GM23338 (cell line): ENCODE data around the gene MBD3L2. TPM values are rescaled to one million over a fixed set of nuclear protein-coding genes. Genes with fewer than 3 reads are reported as not detected.

ENCODE experiments used
- ATAC-seq: fragments of 200-7000 bp; cut with Tn5 transposase; 3 replicates; pipeline ENCODE4 v1.9.1; 2020
- DNase-seq: peaks from one replicate; pipeline ENCODE4 v3.0.0-alpha.2; 2015; ENCODE audit warnings: low spot score
- H2AFZ ChIP-seq: fragments of 200-600 bp; sonication (generic); 2 replicates; pipeline ENCODE4 v1.8.0; 2016; ENCODE audit warnings: antibody characterized with exemption, mild to moderate bottlenecking, moderate library complexity
- H3F3A ChIP-seq: fragments of 200-600 bp; sonication (generic); replicated peaks from 2 replicates; pipeline ENCODE4 v1.8.0; 2017; ENCODE audit warnings: antibody characterized with exemption, mixed run types, low read depth
- H3K27ac ChIP-seq: fragments of 200-600 bp; sonication (generic); 2 replicates; pipeline ENCODE4 v1.6.1; 2016; ENCODE audit warnings: low read depth
- H3K27me3 ChIP-seq: fragments of 200-600 bp; sonication (generic); 2 replicates; pipeline ENCODE4 v1.8.0; 2016; ENCODE audit warnings: mild to moderate bottlenecking, mixed run types, moderate library complexity; ENCODE audit not compliant: insufficient read depth
- H3K36me3 ChIP-seq: fragments of 200-600 bp; sonication (generic); 2 replicates; pipeline ENCODE4 v1.8.0; 2016; ENCODE audit warnings: mild to moderate bottlenecking; ENCODE audit not compliant: insufficient read depth
- H3K4me1 ChIP-seq: fragments of 200-600 bp; sonication (generic); 2 replicates; pipeline ENCODE4 v1.8.0; 2016; ENCODE audit warnings: mild to moderate bottlenecking, moderate library complexity; ENCODE audit not compliant: insufficient read depth
- H3K4me2 ChIP-seq: fragments of 200-600 bp; sonication (generic); 2 replicates; pipeline ENCODE4 v1.7.1; 2017; ENCODE audit warnings: mixed run types
- H3K4me3 ChIP-seq: fragments of 200-600 bp; sonication (generic); 2 replicates; pipeline ENCODE4 v1.6.1; 2016; ENCODE audit warnings: mixed run types
- H3K79me2 ChIP-seq: fragments of 200-600 bp; sonication (generic); replicated peaks from 2 replicates; pipeline ENCODE4 v1.8.0; 2017; ENCODE audit warnings: mild to moderate bottlenecking; ENCODE audit not compliant: insufficient read depth
- H3K9me2 ChIP-seq: fragments of 200-600 bp; sonication (generic); 2 replicates; pipeline ENCODE4 v1.8.0; 2017; ENCODE audit not compliant: insufficient read depth
- H4K20me1 ChIP-seq: fragments of 200-600 bp; sonication (generic); replicated peaks from 2 replicates; pipeline ENCODE4 v1.8.0; 2017; ENCODE audit warnings: mild to moderate bottlenecking; ENCODE audit not compliant: insufficient read depth
- H3K27ac Mint-ChIP-seq: 2 replicates; pipeline ENCODE4 v1.8.0; 2020; ENCODE audit warnings: inconsistent platforms, mild to moderate bottlenecking, moderate library complexity, mixed read lengths
- H3K27me3 Mint-ChIP-seq: 3 replicates; pipeline ENCODE4 v1.8.0; 2022; ENCODE audit warnings: low read depth, mild to moderate bottlenecking, moderate library complexity, mixed read lengths, inconsistent platforms; ENCODE audit not compliant: insufficient read depth, poor library complexity
- H3K36me3 Mint-ChIP-seq: 3 replicates; pipeline ENCODE4 v1.8.0; 2021; ENCODE audit warnings: low read depth, mild to moderate bottlenecking, inconsistent platforms, moderate library complexity, mixed read lengths
- H3K4me1 Mint-ChIP-seq: 3 replicates; pipeline ENCODE4 v1.8.0; 2020; ENCODE audit warnings: mild to moderate bottlenecking, inconsistent platforms, mixed read lengths
- H3K4me3 Mint-ChIP-seq: 3 replicates; pipeline ENCODE4 v1.8.0; 2021; ENCODE audit warnings: moderate library complexity, mild to moderate bottlenecking, inconsistent platforms, mixed read lengths
- H3K9me3 Mint-ChIP-seq: 3 replicates; pipeline ENCODE4 v1.8.0; 2020; ENCODE audit warnings: moderate library complexity, mild to moderate bottlenecking, inconsistent platforms, mixed read lengths
- JUNB ChIP-seq: IDR thresholded peaks from one replicate; pipeline ENCODE4 v1.6.1; 2016; ENCODE audit warnings: antibody characterized with exemption; ENCODE audit not compliant: unreplicated experiment
- NANOG ChIP-seq: IDR thresholded peaks from 2 replicates; pipeline ENCODE4 v1.6.1; 2016; ENCODE audit warnings: antibody characterized with exemption, borderline replicate concordance
- STAT1 ChIP-seq: IDR thresholded peaks from one replicate; pipeline ENCODE4 v1.6.1; 2016; ENCODE audit warnings: antibody characterized with exemption; ENCODE audit not compliant: unreplicated experiment
- ZNF114 ChIP-seq: fragments of 250-450 bp; sonication (Bioruptor Pico); IDR thresholded peaks from 2 replicates; pipeline ENCODE4 v1.5.0; 2020; ENCODE audit warnings: mild to moderate bottlenecking, moderate library complexity
- polyA plus RNA-seq: library from polyadenylated mRNA; unstranded; fragments of >200 nt; fragmentation: Nextera tagmentation; extraction: Ambion mirVana; gene quantifications from 2 replicates; pipeline ENCODE4 v1.2.1, GENCODE V29; 2016
- total RNA-seq: library from RNA; depleted of rRNA; stranded (reverse); fragments of >200 nt; shearing (Covaris generic); gene quantifications from 2 replicates; pipeline ENCODE4 v1.2.3, GENCODE V29; 2014
- TF ChIP-seq, protein P1 (sequence below): fragments of 250-450 bp; sonication (Bioruptor Pico); IDR thresholded peaks from 2 replicates; pipeline ENCODE4 v1.5.0; 2020; ENCODE audit warnings: mild to moderate bottlenecking, moderate library complexity
- TF ChIP-seq, protein P2 (sequence below): IDR thresholded peaks from 2 replicates; pipeline ENCODE4 v1.6.1; 2016; ENCODE audit warnings: antibody characterized with exemption
- TF ChIP-seq, protein P3 (sequence below), 2 experiments: fragments of 200-600 bp in 1 of 2; sonication (generic) in 1 of 2; conservative IDR thresholded peaks; 2 replicates each; pipeline versions ENCODE4 v1.5.1 to v1.6.1; 2016 to 2017; ENCODE audit warnings: antibody characterized with exemption in 2 of 2, low read depth in 2 of 2, mild to moderate bottlenecking in 2 of 2, moderate library complexity in 1 of 2
- TF ChIP-seq, protein P4 (sequence below): IDR thresholded peaks from one replicate; pipeline ENCODE4 v1.6.1; 2018; ENCODE audit warnings: antibody characterized with exemption; ENCODE audit not compliant: unreplicated experiment

MBD3L2 gene
- total and polyA plus RNA-seq, 2 experiments from 2014 or later = not detected

DNA sequence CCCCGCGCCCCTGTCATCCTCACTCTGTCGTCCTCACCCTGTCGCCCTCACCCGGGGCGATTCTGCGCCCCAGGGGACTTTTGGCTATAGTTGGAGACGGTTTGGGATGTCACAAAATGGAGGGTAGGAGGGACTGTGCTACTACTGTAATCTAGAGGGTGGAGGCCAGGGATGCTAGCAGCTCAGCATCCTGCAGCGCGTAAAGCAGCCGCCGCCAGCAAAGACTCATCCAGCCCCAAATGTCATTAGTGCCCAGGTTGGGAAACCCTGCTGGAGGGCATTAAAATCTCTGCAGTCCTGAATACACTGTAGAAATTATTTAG is 20.7 kb downstream of the MBD3L2 start (continued):
- TF ChIP-seq, protein P1, sequence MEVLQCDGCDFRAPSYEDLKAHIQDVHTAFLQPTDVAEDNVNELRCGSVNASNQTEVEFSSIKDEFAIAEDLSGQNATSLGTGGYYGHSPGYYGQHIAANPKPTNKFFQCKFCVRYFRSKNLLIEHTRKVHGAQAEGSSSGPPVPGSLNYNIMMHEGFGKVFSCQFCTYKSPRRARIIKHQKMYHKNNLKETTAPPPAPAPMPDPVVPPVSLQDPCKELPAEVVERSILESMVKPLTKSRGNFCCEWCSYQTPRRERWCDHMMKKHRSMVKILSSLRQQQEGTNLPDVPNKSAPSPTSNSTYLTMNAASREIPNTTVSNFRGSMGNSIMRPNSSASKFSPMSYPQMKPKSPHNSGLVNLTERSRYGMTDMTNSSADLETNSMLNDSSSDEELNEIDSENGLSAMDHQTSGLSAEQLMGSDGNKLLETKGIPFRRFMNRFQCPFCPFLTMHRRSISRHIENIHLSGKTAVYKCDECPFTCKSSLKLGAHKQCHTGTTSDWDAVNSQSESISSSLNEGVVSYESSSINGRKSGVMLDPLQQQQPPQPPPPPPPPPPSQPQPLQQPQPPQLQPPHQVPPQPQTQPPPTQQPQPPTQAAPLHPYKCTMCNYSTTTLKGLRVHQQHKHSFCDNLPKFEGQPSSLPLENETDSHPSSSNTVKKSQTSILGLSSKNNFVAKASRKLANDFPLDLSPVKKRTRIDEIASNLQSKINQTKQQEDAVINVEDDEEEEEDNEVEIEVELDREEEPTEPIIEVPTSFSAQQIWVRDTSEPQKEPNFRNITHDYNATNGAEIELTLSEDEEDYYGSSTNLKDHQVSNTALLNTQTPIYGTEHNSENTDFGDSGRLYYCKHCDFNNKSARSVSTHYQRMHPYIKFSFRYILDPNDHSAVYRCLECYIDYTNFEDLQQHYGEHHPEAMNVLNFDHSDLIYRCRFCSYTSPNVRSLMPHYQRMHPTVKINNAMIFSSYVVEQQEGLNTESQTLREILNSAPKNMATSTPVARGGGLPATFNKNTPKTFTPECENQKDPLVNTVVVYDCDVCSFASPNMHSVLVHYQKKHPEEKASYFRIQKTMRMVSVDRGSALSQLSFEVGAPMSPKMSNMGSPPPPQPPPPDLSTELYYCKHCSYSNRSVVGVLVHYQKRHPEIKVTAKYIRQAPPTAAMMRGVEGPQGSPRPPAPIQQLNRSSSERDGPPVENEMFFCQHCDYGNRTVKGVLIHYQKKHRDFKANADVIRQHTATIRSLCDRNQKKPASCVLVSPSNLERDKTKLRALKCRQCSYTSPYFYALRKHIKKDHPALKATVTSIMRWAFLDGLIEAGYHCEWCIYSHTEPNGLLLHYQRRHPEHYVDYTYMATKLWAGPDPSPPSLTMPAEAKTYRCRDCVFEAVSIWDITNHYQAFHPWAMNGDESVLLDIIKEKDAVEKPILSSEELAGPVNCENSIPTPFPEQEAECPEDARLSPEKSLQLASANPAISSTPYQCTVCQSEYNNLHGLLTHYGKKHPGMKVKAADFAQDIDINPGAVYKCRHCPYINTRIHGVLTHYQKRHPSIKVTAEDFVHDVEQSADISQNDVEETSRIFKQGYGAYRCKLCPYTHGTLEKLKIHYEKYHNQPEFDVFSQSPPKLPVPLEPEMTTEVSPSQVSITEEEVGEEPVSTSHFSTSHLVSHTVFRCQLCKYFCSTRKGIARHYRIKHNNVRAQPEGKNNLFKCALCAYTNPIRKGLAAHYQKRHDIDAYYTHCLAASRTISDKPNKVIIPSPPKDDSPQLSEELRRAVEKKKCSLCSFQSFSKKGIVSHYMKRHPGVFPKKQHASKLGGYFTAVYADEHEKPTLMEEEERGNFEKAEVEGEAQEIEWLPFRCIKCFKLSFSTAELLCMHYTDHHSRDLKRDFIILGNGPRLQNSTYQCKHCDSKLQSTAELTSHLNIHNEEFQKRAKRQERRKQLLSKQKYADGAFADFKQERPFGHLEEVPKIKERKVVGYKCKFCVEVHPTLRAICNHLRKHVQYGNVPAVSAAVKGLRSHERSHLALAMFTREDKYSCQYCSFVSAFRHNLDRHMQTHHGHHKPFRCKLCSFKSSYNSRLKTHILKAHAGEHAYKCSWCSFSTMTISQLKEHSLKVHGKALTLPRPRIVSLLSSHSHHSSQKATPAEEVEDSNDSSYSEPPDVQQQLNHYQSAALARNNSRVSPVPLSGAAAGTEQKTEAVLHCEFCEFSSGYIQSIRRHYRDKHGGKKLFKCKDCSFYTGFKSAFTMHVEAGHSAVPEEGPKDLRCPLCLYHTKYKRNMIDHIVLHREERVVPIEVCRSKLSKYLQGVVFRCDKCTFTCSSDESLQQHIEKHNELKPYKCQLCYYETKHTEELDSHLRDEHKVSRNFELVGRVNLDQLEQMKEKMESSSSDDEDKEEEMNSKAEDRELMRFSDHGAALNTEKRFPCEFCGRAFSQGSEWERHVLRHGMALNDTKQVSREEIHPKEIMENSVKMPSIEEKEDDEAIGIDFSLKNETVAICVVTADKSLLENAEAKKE (CRISPR knock-in tag) = no peak
- TF ChIP-seq, protein P2, sequence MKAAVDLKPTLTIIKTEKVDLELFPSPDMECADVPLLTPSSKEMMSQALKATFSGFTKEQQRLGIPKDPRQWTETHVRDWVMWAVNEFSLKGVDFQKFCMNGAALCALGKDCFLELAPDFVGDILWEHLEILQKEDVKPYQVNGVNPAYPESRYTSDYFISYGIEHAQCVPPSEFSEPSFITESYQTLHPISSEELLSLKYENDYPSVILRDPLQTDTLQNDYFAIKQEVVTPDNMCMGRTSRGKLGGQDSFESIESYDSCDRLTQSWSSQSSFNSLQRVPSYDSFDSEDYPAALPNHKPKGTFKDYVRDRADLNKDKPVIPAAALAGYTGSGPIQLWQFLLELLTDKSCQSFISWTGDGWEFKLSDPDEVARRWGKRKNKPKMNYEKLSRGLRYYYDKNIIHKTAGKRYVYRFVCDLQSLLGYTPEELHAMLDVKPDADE = no peak
- TF ChIP-seq, protein P3, sequence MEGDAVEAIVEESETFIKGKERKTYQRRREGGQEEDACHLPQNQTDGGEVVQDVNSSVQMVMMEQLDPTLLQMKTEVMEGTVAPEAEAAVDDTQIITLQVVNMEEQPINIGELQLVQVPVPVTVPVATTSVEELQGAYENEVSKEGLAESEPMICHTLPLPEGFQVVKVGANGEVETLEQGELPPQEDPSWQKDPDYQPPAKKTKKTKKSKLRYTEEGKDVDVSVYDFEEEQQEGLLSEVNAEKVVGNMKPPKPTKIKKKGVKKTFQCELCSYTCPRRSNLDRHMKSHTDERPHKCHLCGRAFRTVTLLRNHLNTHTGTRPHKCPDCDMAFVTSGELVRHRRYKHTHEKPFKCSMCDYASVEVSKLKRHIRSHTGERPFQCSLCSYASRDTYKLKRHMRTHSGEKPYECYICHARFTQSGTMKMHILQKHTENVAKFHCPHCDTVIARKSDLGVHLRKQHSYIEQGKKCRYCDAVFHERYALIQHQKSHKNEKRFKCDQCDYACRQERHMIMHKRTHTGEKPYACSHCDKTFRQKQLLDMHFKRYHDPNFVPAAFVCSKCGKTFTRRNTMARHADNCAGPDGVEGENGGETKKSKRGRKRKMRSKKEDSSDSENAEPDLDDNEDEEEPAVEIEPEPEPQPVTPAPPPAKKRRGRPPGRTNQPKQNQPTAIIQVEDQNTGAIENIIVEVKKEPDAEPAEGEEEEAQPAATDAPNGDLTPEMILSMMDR (conservative IDR thresholded peaks at IDR 0.05; ENCODE audit: low read depth in 2 of 2) = no peak
- TF ChIP-seq STAT1 = no peak
- no peak for TF ChIP-seq NANOG

DNA sequence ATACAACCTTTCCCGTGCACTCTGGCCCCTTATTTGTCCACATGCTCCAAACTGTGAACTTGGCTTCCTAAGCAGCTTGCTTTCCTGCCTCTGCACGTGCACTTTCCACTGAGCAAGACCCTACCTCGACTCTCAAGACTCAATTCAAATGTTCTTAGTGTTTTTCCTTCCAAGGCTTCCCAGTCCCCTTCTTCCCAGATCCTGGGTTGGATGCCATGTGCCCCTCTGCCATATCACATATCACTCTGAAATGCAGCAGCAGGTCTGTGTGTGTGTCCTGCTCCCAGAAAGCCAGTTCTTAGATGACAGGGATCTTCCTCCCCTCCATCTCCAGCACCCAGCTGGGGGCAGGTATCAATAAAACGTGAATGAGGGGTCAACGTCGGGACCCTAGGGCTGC is 23.4 kb downstream of the MBD3L2 start:
- Histone ChIP-seq H3F3A (no peaks in the 10 kb centered on the region), H3K36me3 (peaks cover 22% of the 10 kb centered on the region), H3K9me2 (no peaks in the 10 kb centered on the region), H3K79me2 (peaks cover 12% of the 10 kb centered on the region; the same call in 1 of the 2 replicates), H3K27ac (no peak overlapping the region), H3K4me2 (no peak overlapping the region), H2AFZ (no peak overlapping the region), H3K27me3 (no peaks in the 10 kb centered on the region), H3K4me3 (no peak overlapping the region), H3K4me1 (no peaks in the 10 kb centered on the region), H4K20me1 (no peaks in the 10 kb centered on the region)
- peaks cover 72% of the 10 kb centered on the region for H3K36me3 Mint-ChIP-seq
- no peaks in the 10 kb centered on the region; the same call in 2 of the 3 replicates for H3K4me1 Mint-ChIP-seq
- H3K4me3 Mint-ChIP-seq = peak overlapping the region; percentile 43; the same call in 1 of the 3 replicates
- H3K9me3 Mint-ChIP-seq = peaks cover 45% of the 10 kb centered on the region
- DNase-seq (no peak), ATAC-seq (no peak)
- H3K27me3 Mint-ChIP-seq = peaks cover 12% of the 10 kb centered on the region
- no peak overlapping the region for H3K27ac Mint-ChIP-seq
- TF ChIP-seq, protein P3 (conservative IDR thresholded peaks at IDR 0.05; ENCODE audit: low read depth in 2 of 2) = no peak
- TF ChIP-seq JUNB (no peak), STAT1 (no peak), ZNF114 (CRISPR knock-in tag) (no peak)
- TF ChIP-seq, protein P4, sequence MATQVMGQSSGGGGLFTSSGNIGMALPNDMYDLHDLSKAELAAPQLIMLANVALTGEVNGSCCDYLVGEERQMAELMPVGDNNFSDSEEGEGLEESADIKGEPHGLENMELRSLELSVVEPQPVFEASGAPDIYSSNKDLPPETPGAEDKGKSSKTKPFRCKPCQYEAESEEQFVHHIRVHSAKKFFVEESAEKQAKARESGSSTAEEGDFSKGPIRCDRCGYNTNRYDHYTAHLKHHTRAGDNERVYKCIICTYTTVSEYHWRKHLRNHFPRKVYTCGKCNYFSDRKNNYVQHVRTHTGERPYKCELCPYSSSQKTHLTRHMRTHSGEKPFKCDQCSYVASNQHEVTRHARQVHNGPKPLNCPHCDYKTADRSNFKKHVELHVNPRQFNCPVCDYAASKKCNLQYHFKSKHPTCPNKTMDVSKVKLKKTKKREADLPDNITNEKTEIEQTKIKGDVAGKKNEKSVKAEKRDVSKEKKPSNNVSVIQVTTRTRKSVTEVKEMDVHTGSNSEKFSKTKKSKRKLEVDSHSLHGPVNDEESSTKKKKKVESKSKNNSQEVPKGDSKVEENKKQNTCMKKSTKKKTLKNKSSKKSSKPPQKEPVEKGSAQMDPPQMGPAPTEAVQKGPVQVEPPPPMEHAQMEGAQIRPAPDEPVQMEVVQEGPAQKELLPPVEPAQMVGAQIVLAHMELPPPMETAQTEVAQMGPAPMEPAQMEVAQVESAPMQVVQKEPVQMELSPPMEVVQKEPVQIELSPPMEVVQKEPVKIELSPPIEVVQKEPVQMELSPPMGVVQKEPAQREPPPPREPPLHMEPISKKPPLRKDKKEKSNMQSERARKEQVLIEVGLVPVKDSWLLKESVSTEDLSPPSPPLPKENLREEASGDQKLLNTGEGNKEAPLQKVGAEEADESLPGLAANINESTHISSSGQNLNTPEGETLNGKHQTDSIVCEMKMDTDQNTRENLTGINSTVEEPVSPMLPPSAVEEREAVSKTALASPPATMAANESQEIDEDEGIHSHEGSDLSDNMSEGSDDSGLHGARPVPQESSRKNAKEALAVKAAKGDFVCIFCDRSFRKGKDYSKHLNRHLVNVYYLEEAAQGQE = no peak
- TF ChIP-seq, protein P2 = no peak
